NCI-H1930 (cell line): ENCODE measurements around the gene BMP6.

Experiments
- DNase-seq, 2 experiments: peaks; one replicate each; lab custom pipeline; 2025; lab: John Stamatoyannopoulos, UW

Gene BMP6

GRCh38 chr6:7719364-7719850 is 6.5 kb upstream of the BMP6 start:
- no peak for DNase-seq

- no peak for DNase-seq
Measured at GRCh38 chr6:7720346-7720745, 5.6 kb upstream of the BMP6 start.

GRCh38 chr6:7721649-7722048 is 4.2 kb upstream of the BMP6 start:
- DNase-seq: no peak

- peak; percentile 8 to 21 for DNase-seq
Measured at GRCh38 chr6:7723041-7723447, 2.9 kb upstream of the BMP6 start.

- DNase-seq: no peak
Measured at GRCh38 chr6:7723554-7723953, 2.3 kb upstream of the BMP6 start.

GRCh38 chr6:7725412-7725811 is 487 bp upstream of the BMP6 start:
- no peak for DNase-seq

GRCh38 chr6:7726416-7727085 is 652 bp downstream of the BMP6 start:
- no peak for DNase-seq

- DNase-seq: peak; percentile 29 to 34
Measured at GRCh38 chr6:7727086-7727945, 1.4 kb downstream of the BMP6 start.

- DNase-seq: no peak
Measured at GRCh38 chr6:7727946-7728854, 2.3 kb downstream of the BMP6 start.

GRCh38 chr6:7728855-7729590 is 3.1 kb downstream of the BMP6 start:
- DNase-seq: no peak

- no peak for DNase-seq
Measured at GRCh38 chr6:7730001-7730783, 4.3 kb downstream of the BMP6 start.

GRCh38 chr6:7730784-7731227 is 4.9 kb downstream of the BMP6 start:
- DNase-seq: no peak

- DNase-seq: no peak
Measured at GRCh38 chr6:7731294-7731693, 5.4 kb downstream of the BMP6 start.

GRCh38 chr6:7732228-7732627 is 6.3 kb downstream of the BMP6 start:
- DNase-seq: no peak

GRCh38 chr6:7734707-7735383 is 8.9 kb downstream of the BMP6 start:
- no peak for DNase-seq

- DNase-seq: no peak
Measured at GRCh38 chr6:7737106-7737505, 11.2 kb downstream of the BMP6 start.

GRCh38 chr6:7737867-7738266 is 12.0 kb downstream of the BMP6 start:
- DNase-seq: no peak

- no peak for DNase-seq
Measured at GRCh38 chr6:7742223-7742785, 16.4 kb downstream of the BMP6 start.

- no peak for DNase-seq
Measured at GRCh38 chr6:7745942-7746341, 20.0 kb downstream of the BMP6 start.

- no peak for DNase-seq
Measured at GRCh38 chr6:7747016-7747415, 21.1 kb downstream of the BMP6 start.
